Cardiac muscle cell (in vitro differentiated cells and primary cell): Measurements from ENCODE around the gene FAM90A1. TPM values are rescaled to one million over a fixed set of nuclear protein-coding genes. Genes with fewer than 3 reads are reported as not detected.
A peak's percentile ranks its signal among the peaks of the same experiment; 100 is the strongest.
"Not testable (repeated sequence)": the region's sequence is repeated elsewhere in the genome, so short reads cannot be mapped to it uniquely, and the experiment has no call there.

Experiments used
- DNase-seq, 2 donors: peaks; one replicate each; pipeline versions ENCODE4 v3.0.0 to v3.0.0-alpha.2; 2010 to 2017; ENCODE audit warnings: low read depth in 1 of 2, low spot score in 1 of 2
- H3K27ac ChIP-seq: fragments of 200-600 bp; sonication (generic); 2 replicates; pipeline ENCODE4 v1.5.1; 2016
- H3K27me3 ChIP-seq: fragments of 200-600 bp; sonication (generic); 2 replicates; pipeline ENCODE4 v1.6.0; 2016; ENCODE audit warnings: control low read depth
- H3K36me3 ChIP-seq: fragments of 200-600 bp; sonication (generic); 2 replicates; pipeline ENCODE4 v1.5.1; 2016; ENCODE audit warnings: control low read depth
- H3K4me1 ChIP-seq: fragments of 200-600 bp; sonication (generic); 2 replicates; pipeline ENCODE4 v1.8.1; 2017; ENCODE audit warnings: low read depth, mild to moderate bottlenecking, mixed run types
- H3K4me3 ChIP-seq: fragments of 200-600 bp; sonication (generic); 2 replicates; pipeline ENCODE4 v1.5.1; 2016; ENCODE audit warnings: mild to moderate bottlenecking
- H3K9me3 ChIP-seq: fragments of 200-600 bp; sonication (generic); 2 replicates; pipeline ENCODE4 v1.5.1; 2017; ENCODE audit warnings: low read depth, mild to moderate bottlenecking, control low read depth
- polyA plus RNA-seq: library from polyadenylated mRNA; unstranded; fragments of >200 nt; fragmentation: Nextera tagmentation; extraction: Ambion mirVana; gene quantifications from 2 replicates; pipeline ENCODE4 v1.2.1, GENCODE V29; 2016
- total RNA-seq: library from RNA; depleted of rRNA; stranded (reverse); fragments of >200 nt; gene quantifications from 2 replicates; pipeline ENCODE4 v1.2.3, GENCODE V29; 2016
- TF ChIP-seq, protein P1 (sequence below): IDR thresholded peaks from 2 replicates; pipeline ENCODE4 v1.5.1; 2012; ENCODE audit warnings: low read depth, mild to moderate bottlenecking, low read length

Gene FAM90A1
- total and polyA plus RNA-seq, 2 experiments from 2014 or later, result 0.18 TPM; not detected in 1

DNA sequence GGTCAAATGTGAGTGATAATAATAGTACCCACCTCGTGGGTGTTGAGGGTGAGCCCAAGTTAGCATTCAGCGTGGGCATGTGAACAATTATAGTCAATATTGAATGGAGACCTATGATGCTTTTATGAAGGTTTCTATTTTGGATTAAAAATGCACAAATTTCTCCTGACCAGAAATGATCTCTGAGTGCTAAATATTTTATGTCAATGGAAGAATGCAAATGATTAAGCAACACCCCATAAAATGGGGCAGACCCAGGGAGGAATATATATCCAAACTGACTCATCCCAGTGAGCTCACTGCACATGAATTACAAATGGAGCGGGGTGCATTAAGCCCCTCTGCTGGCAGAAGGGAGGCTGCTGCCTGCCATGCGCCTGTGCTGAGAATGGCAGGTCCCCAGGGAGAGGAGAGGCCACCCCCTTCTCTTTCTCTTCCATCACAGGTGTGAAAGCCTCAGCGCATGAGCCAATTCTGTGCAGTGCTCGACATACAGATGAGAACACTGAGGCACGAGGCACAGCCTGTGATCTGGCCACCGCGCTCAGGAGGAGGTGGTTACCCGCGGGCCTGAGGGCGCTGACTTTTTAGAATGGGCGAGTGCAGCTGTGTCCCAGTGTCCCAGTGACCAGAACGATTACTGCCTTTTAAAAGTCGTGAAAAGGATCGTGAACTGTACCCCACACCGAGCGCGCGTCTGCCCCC lies 14.7 kb upstream of the FAM90A1 start:
- H3K9me3 ChIP-seq, DNase-seq: not testable (repeated sequence)
- peak overlapping the region; percentile 58 for H3K27ac ChIP-seq

DNA sequence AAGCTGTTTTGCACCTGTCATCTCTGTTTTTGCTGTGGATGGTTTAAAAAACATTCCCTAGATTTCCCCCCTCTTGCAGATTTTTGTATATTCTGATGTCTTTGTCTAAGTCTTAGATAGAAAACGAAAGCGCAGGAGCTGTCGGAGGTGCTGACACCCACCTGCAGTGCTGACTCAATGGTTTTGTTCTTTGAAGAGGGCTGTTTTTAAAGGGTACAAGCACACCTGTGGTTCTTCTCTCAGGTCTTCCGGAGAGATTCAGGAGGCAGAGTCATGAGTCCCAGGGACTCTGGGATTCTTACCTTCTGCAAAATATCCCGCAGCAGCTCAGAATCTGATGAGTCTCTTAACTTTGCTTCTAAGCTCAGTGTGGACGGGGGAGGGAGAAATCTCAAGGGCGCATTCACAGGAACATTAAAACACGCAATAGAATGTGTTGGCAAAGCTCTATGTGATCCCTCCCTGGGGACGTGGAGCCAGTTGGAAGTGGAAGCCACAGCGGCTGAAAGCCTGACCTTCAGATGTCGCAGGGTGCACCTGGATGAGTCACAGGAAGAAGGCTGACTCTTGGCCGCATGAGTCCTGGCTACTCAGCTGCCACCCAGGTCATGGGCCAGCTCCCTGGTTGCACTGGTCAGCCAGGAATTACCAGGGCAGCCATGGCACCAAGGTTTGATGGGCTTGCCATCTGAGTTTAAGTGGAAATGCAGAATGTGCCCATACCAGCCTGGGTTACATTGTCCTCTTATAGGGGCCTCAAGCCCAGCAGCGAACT lies 13.1 kb upstream of the FAM90A1 start:
- H3K27me3 ChIP-seq, result not testable (repeated sequence)

More for the DNA sequence above, 14.7 kb upstream of the FAM90A1 start:
- H3K36me3 ChIP-seq, H3K4me1 ChIP-seq, H3K27me3 ChIP-seq: not testable (repeated sequence)
- peak overlapping the region; percentile 78 for H3K4me3 ChIP-seq

DNA sequence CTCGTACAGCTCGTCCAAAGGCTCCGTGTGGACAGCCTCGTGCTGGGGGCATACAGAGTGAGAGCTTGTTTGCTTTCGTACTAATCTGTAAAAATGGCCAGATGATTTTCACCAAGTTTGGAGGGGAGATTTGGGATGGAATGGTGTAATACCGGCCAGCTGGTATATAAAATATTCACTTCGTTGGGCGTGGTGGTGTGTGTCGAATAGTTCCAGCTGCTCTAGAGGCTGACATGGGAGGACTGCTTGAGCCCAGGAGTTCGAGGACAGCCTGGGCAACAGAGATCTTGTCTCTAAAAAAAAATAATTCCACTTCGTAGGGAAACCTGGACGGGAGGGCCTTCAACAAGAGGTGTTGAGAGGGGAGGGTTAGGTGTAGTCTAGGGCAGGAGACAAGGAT lies 9.6 kb upstream of the FAM90A1 start:
- DNase-seq, H3K27me3 ChIP-seq, H3K27ac ChIP-seq, H3K36me3 ChIP-seq, H3K4me1 ChIP-seq, H3K4me3 ChIP-seq, H3K9me3 ChIP-seq: not testable (repeated sequence)

More for the DNA sequence above, 13.1 kb upstream of the FAM90A1 start:
- not testable (repeated sequence) for H3K36me3 ChIP-seq, H3K4me3 ChIP-seq, H3K4me1 ChIP-seq, DNase-seq, H3K27ac ChIP-seq, H3K9me3 ChIP-seq

- not testable (repeated sequence) for H3K9me3 ChIP-seq, H3K27me3 ChIP-seq, H3K4me3 ChIP-seq, H3K36me3 ChIP-seq, H3K27ac ChIP-seq, H3K4me1 ChIP-seq
- DNase-seq, result peak in 1 of 2 donors; percentile 25
Observed at GRCh38 chr12:8235316-8236157, 8.1 kb upstream of the FAM90A1 start.

DNA sequence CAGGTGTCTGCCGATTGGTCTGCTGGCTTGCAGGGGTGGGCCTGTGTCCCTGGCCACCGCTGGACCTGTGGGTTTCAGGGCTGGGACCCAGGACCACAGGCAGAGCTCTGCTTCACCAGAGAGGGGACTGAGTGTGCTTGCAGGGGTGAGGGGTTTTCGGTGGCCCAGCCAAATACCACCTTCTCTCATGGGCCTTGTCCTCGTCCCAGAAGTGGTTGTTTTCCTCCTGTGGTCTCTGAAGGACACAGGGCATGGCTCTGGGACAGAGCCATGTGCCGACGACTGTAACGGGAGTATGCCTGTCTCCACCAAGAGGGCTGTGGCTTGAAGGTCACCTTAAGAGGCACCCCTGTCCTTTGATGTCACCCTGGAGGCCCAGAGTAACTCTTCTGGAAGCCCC lies 7.3 kb upstream of the FAM90A1 start:
- not testable (repeated sequence) for H3K27ac ChIP-seq, H3K27me3 ChIP-seq, H3K9me3 ChIP-seq, H3K4me3 ChIP-seq, H3K4me1 ChIP-seq, DNase-seq, H3K36me3 ChIP-seq

- DNase-seq, H3K9me3 ChIP-seq, H3K27me3 ChIP-seq, H3K4me1 ChIP-seq, H3K4me3 ChIP-seq, H3K36me3 ChIP-seq, H3K27ac ChIP-seq: not testable (repeated sequence)
Observed at GRCh38 chr12:8233935-8234495, 6.6 kb upstream of the FAM90A1 start.

GRCh38 chr12:8233300-8233855 lies 6.0 kb upstream of the FAM90A1 start:
- H3K4me3 ChIP-seq, H3K4me1 ChIP-seq, H3K27me3 ChIP-seq, DNase-seq, H3K9me3 ChIP-seq, H3K36me3 ChIP-seq, H3K27ac ChIP-seq: not testable (repeated sequence)

GRCh38 chr12:8231666-8232608 lies 4.5 kb upstream of the FAM90A1 start:
- peak in 1 of 2 donors; percentile 20 for DNase-seq
- not testable (repeated sequence) for H3K27ac ChIP-seq, H3K36me3 ChIP-seq, H3K4me1 ChIP-seq, H3K4me3 ChIP-seq, H3K9me3 ChIP-seq, H3K27me3 ChIP-seq
- TF ChIP-seq, protein P1, sequence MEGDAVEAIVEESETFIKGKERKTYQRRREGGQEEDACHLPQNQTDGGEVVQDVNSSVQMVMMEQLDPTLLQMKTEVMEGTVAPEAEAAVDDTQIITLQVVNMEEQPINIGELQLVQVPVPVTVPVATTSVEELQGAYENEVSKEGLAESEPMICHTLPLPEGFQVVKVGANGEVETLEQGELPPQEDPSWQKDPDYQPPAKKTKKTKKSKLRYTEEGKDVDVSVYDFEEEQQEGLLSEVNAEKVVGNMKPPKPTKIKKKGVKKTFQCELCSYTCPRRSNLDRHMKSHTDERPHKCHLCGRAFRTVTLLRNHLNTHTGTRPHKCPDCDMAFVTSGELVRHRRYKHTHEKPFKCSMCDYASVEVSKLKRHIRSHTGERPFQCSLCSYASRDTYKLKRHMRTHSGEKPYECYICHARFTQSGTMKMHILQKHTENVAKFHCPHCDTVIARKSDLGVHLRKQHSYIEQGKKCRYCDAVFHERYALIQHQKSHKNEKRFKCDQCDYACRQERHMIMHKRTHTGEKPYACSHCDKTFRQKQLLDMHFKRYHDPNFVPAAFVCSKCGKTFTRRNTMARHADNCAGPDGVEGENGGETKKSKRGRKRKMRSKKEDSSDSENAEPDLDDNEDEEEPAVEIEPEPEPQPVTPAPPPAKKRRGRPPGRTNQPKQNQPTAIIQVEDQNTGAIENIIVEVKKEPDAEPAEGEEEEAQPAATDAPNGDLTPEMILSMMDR, result peak; percentile 67

GRCh38 chr12:8231049-8231448 lies 3.6 kb upstream of the FAM90A1 start:
- not testable (repeated sequence) for DNase-seq, H3K27me3 ChIP-seq, H3K27ac ChIP-seq, H3K9me3 ChIP-seq, H3K4me3 ChIP-seq, H3K36me3 ChIP-seq, H3K4me1 ChIP-seq

- not testable (repeated sequence) for DNase-seq, H3K27ac ChIP-seq, H3K9me3 ChIP-seq, H3K4me1 ChIP-seq, H3K27me3 ChIP-seq, H3K4me3 ChIP-seq, H3K36me3 ChIP-seq
Observed at GRCh38 chr12:8229486-8229885, 2.1 kb upstream of the FAM90A1 start.

GRCh38 chr12:8228607-8229006 lies 1.2 kb upstream of the FAM90A1 start:
- not testable (repeated sequence) for H3K27ac ChIP-seq, H3K9me3 ChIP-seq, H3K36me3 ChIP-seq, DNase-seq, H3K4me1 ChIP-seq, H3K4me3 ChIP-seq, H3K27me3 ChIP-seq
